GM19468 (cell line): ENCODE results near the gene TRAPPC10.

Experiments used
- ATAC-seq: cut with Tn5 transposase; IDR thresholded peaks from one replicate; pipeline ENCODE4 v1.9.1; 2021; ENCODE audit warnings: mild to moderate bottlenecking, moderate library complexity, moderate number of reproducible peaks; ENCODE audit not compliant: unreplicated experiment; ENCODE audit errors: extremely low read depth

TRAPPC10 gene

GRCh38 chr21:43981151-43981870 is 30.8 kb upstream of the TRAPPC10 start:
- no peak for ATAC-seq

DNA sequence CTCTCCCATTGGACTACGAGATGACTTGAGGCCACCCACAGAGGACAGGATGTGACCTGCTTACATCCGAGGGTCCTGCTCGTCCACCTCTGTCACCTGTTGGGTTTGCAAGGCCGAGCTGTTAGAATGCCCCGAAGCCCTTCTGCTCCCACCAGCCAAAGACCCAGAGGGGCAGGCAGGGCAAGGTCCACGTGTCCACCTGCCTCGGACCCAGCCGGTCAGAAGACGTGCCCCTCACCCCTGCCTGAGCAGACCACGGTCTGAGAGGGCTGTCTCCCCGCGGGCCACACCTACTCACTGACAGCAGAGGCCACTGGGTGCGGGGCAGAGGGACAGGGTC is 30.3 kb upstream of the TRAPPC10 start:
- no peak for ATAC-seq

DNA sequence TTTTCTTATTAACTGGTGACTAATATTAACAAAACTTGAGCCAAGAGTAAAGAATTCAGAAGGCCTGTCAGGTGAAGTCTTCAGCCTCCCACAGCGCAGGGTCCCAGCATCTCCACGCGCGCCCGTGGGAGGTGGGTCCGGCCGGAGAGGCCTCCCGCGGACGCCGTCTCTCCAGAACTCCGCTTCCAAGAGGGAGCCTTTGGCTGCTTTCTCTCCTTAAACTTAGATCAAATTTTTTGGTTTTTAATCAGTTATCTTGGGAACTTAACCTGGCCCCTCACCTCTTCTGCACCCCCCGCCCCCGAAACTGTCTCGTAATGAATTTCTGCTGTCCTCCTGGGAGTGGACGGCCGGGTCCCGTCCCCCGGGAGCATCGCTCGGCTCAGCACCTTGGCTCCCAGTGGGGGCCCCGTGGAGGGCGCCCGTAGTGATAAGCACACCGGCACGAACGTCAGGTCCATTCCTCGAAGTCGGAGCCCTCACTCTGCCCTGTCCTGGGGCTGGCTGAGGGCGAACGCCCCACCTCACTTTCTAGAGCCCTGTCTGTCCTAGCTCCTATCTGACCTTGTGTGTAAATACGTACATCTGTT is 29.5 kb upstream of the TRAPPC10 start:
- ATAC-seq: no peak

- ATAC-seq: no peak
Observed at GRCh38 chr21:43983390-43983789, 28.7 kb upstream of the TRAPPC10 start.

GRCh38 chr21:43983860-43984420 is 28.2 kb upstream of the TRAPPC10 start:
- ATAC-seq: no peak

DNA sequence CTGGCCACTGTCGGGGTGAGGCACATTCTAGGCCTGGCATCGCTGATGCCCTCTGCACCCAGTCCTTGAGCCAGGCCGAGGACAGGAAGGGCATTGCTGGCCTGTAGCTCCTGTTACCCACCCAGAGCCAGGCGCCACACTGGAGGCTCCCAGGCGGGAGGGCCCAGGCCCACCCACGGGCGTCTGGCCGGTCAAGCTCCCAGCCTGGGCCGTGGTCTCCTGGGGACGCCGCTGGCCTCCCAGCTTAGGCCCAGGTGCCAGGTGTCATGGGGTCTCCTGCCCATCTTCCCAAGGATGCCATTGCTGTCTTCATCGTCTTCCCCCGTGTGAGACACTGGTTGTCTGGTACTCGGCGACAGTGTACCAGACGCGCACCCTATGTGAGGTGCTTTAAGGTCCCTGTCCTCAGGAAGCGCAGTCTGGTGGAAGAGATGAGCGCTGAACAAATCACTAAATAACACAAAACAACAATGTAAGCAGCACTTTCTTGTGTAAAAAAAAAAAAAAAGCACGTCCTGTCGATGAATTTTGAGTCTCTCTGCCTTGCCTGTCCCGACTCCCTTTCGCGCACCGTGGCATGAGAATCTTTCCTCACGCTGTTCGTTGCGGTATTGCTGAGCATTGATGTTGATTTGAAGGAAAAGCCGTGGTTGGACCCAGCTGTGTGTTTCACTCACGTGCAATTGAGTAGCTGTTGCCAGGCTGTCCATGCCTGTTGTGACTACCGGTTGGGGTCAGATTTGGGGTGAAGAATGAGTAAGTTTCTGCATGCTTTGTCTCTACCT is 27.0 kb upstream of the TRAPPC10 start:
- ATAC-seq: no peak

DNA sequence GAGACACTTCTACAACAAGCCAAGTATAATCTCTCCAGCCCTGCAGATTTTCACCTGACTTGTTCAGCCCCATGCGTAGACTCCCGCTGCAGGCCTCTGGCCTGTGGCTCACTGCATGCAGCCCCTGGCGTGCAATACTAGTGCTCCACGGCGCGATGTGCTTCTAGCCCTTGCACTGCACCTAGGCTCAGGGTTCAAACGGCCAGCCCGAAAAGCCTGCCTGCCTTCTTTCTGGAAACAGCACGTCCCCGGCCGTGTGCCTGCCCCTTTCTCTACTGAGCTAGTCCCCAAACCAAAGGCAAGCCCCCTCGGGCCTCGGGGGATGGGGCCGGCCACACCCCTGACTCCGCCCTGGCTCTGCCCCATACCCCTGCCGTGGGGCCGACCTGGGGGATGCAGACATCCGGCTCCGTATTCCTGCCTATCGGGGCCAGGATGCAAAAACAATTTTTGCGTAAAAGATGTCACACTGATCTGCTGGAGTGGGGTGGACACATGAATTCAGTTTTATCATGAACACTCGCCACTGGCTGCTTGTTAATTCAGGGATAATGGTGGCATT is 26.3 kb upstream of the TRAPPC10 start:
- no peak for ATAC-seq

DNA sequence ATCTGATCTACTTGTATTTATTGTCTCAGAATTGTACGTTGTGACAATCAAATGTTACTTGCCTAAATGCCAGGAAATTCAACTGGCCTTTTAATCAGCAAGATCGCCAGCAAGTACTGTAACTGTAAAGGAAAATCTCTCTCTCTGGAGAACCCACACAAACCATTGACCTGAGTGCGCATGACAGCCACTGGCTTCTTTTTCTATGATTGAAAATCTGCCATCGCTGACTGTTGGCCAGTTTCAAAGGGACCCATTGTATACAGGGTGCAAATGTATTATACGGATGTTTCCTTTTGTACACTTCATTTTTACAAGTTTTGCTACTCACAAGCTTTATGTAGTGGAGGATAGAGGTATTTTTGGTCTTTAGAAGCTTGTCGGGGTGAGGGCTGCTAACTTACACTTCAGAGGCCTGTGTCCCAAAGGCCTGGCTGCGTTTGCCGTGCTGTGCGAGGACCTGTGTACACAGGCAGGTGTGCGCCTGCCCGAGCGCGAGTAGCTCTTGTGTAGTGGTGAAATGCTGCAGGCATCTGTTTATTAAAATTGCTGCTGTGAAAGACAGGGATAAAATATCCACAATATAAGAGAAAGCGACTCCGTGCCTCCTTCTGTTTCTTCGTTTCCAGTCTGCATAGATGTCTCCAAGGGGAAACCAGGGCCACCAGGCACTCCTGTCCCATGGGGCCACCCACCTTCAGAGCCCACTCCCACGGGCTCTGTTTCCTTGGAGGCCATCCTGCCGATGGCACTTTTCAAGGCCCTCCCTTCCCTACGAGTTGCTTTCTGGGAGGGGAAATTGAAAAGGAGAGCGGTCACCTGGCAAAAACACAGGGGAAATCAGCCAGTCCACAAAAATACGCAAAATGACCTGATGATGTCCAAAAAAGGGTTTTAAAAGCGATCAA is 25.3 kb upstream of the TRAPPC10 start:
- no peak for ATAC-seq

GRCh38 chr21:43987509-43987908 is 24.6 kb upstream of the TRAPPC10 start:
- no peak for ATAC-seq

- ATAC-seq: no peak
Observed at GRCh38 chr21:43988016-43988415, 24.1 kb upstream of the TRAPPC10 start.

DNA sequence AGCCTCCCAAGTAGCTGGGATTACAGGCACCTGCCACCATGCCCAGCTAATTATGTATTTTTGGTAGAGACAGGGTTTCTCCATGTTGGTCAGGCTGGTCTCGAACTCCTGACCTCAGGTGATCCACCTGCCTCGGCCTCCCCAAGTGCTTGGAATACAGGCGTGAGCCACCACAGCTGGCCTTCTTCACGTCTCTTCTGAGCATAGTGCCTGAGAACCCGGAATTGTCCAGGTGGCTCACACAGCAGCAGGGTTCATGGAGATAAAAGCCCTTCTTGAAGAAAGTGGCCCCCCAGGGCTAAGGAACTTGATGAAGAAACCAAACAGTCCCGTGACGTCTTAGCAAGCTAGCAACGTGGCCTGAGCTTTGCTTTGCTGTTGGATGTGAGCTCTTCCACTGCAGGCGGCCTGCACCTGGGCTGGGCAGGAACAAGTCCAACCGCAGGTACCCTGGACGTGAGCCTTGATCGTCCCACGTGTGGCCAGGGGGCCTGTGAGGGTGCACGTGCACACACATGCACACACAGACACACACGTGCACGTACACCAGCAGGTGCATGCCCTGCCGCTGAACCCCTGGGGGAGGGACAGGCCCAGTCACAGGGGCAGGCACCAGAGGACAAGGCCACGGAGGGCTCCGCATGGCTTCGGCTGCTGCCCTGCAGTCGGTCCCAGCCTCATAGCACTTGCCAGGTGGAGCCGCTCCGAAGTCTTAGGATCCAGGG is 23.4 kb upstream of the TRAPPC10 start:
- no peak for ATAC-seq

GRCh38 chr21:43989401-43989800 is 22.7 kb upstream of the TRAPPC10 start:
- ATAC-seq: no peak

GRCh38 chr21:43991447-43991991 is 20.6 kb upstream of the TRAPPC10 start:
- ATAC-seq: no peak

GRCh38 chr21:43992121-43992520 is 20.0 kb upstream of the TRAPPC10 start:
- no peak for ATAC-seq

DNA sequence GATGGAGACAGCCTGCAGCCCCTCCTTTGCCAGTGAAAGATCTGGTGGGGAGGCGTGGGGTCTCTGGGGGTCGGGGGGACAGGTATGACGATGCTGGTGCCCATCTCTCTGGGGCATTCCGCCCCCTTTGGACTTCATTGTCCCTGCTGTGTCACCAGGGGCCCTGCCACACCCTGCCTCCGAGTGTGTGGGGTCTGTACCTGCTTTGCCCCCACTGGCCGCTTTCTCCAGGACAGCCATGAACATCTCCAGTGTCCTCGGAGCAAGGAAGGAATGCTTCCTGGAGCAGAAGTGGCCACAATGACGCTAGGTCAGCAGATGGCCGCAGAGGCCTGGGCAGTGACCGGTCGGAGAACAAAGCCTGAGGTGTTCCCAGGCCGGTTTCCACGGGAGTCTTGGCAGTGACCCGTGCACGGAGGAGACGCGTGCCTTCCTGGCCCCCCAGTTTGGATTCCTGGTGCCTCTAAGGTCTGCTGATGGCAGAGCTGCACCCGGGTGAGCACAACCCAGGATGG is 18.6 kb upstream of the TRAPPC10 start:
- no peak for ATAC-seq

- no peak for ATAC-seq
Observed at GRCh38 chr21:43994085-43994484, 18.0 kb upstream of the TRAPPC10 start.

DNA sequence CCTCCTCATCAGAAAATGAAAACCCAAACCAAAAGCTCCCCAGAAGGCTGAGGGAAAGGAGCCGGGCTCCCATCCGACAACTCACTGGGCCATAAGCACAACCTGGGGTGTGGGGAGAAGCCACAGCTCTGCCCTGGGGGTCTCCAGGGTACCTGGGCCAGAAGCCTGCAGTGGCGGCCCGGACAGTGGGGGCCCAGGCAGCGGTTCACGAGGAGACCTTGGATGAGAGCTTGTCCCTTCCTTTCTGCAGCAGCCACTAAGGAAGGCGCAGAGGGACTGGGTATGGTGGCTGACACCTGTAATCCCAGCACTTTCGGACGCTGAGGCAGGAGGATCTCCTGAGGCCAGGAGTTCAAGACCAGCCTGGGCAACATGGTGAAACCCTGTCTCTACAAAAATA is 17.5 kb upstream of the TRAPPC10 start:
- no peak for ATAC-seq

GRCh38 chr21:43995521-43996105 is 16.5 kb upstream of the TRAPPC10 start:
- no peak for ATAC-seq
